Neutrophil (primary cell): Measurements from ENCODE around the gene ZMYM5.
A peak's percentile ranks its signal among the peaks of the same experiment; 100 is the strongest.
"Not testable (repeated sequence)": the region's sequence is repeated elsewhere in the genome, so short reads cannot be mapped to it uniquely, and the experiment has no call there.

Source experiments
- H3K27ac ChIP-seq: fragments of 200-600 bp; sonication (generic); 2 replicates; pipeline ENCODE4 v1.5.1; 2016; ENCODE audit warnings: mild to moderate bottlenecking, moderate library complexity
- H3K27me3 ChIP-seq: fragments of 200-600 bp; sonication (generic); 2 replicates; pipeline ENCODE4 v1.6.0; 2016; ENCODE audit warnings: mild to moderate bottlenecking
- H3K36me3 ChIP-seq: fragments of 200-600 bp; sonication (generic); 2 replicates; pipeline ENCODE4 v1.5.1; 2017
- H3K4me1 ChIP-seq, 2 experiments: fragments of 200-600 bp in 1 of 2; sonication (generic) in 1 of 2; 1 replicate in 1 of 2; 2 replicates in 1 of 2; pipeline versions ENCODE4 v1.5.1 to v1.6.1; 2013 to 2016; ENCODE audit warnings: low read depth in 1 of 2, low read length in 1 of 2, mild to moderate bottlenecking in 1 of 2, moderate library complexity in 1 of 2; ENCODE audit not compliant: control insufficient read depth in 1 of 2, insufficient read depth in 1 of 2
- H3K4me3 ChIP-seq, 2 experiments: fragments of 200-600 bp in 1 of 2; sonication (generic) in 1 of 2; 1 replicate in 1 of 2; 2 replicates in 1 of 2; pipeline ENCODE4 v1.5.1; 2013 to 2016; ENCODE audit warnings: low read depth in 1 of 2, low read length in 1 of 2, mild to moderate bottlenecking in 1 of 2, moderate library complexity in 1 of 2
- H3K9me3 ChIP-seq: fragments of 200-600 bp; sonication (generic); 2 replicates; pipeline ENCODE4 v1.5.1; 2016
- TF ChIP-seq, protein P1 (sequence below): fragments of 200-600 bp; sonication (generic); IDR thresholded peaks from 2 replicates; pipeline ENCODE4 v1.5.1; 2016; ENCODE audit warnings: antibody characterized with exemption

Gene ZMYM5

DNA sequence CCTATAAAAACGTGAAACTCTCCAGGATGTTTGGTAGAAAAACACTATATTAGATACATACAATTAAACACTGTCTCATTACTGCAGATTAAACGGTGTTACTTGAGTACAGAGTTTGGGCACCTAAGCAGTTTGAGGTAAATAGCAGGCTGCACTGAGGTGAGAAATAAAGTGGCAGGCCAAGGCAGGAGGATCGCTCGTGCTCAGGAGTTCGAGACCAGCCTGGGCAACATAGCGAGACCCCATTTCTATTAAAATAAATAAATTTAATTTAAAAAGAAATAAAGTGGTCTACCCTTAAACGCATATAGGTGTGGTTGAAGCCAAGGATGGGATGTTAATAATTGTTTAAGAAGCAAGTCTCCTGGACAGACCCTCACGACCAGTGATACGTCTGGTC, 81.9 kb downstream of the ZMYM5 start:
- Histone ChIP-seq H3K9me3 (no peaks in the 10 kb centered on the region), H3K4me1 (peaks cover 16 to 18% of the 10 kb centered on the region in 2 experiments), H3K36me3 (peaks cover 3% of the 10 kb centered on the region), H3K4me3 (peak overlapping the region; percentile 81 to 96), H3K27me3 (no peaks in the 10 kb centered on the region), H3K27ac (peak overlapping the region; percentile 95)
- TF ChIP-seq, protein P1, sequence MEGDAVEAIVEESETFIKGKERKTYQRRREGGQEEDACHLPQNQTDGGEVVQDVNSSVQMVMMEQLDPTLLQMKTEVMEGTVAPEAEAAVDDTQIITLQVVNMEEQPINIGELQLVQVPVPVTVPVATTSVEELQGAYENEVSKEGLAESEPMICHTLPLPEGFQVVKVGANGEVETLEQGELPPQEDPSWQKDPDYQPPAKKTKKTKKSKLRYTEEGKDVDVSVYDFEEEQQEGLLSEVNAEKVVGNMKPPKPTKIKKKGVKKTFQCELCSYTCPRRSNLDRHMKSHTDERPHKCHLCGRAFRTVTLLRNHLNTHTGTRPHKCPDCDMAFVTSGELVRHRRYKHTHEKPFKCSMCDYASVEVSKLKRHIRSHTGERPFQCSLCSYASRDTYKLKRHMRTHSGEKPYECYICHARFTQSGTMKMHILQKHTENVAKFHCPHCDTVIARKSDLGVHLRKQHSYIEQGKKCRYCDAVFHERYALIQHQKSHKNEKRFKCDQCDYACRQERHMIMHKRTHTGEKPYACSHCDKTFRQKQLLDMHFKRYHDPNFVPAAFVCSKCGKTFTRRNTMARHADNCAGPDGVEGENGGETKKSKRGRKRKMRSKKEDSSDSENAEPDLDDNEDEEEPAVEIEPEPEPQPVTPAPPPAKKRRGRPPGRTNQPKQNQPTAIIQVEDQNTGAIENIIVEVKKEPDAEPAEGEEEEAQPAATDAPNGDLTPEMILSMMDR, result no peak

DNA sequence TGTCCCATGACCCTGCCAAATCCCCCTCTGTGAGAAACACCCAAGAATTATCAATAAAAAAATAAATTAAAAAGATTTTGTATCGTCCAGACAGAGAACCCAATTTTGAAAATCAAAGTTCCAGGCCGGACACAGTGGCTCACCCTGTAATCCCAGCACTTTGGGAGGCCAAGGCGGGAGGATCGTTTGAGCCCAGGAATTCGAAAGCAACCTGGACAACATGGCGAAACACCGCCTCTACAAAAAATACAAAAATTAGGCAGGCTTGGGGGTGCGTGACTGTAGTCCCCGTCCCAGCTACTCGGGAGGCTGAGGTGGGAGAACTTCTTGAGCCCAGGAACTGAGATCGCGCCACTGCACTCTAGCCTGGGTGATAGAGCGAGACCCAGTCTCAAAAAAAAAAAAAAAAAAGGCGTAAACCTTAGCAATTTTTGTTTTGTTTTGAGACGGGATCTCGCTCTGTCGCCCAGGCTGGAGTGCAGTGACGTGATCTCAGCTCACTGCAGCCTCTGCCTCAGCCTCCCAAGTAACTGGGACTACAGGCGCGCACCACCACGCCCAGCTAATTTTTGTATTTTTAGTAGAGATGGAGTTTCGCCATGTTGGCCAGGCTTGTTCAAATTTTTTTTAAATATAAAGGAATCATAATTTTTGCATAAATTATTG, 82.6 kb downstream of the ZMYM5 start:
- Histone ChIP-seq H3K4me1 (peaks cover 16 to 18% of the 10 kb centered on the region in 2 experiments), H3K4me3 (peak overlapping the region; percentile 81 to 96)
- H3K27me3 ChIP-seq, H3K36me3 ChIP-seq, H3K27ac ChIP-seq, H3K9me3 ChIP-seq: not testable (repeated sequence)
